ENCODE measurements around the gene SULF2.

SULF2 gene

GRCh38 chr20:47783828-47784598, 1.3 kb downstream of the SULF2 start:
- DNase-seq, result no peak

- peak in 1 of 4 experiments; percentile 43 for DNase-seq
Measured at GRCh38 chr20:47782920-47783552, 2.2 kb downstream of the SULF2 start.

GRCh38 chr20:47782076-47782475, 3.2 kb downstream of the SULF2 start:
- peak in 3 of 4 experiments; percentile 33 to 65 (median 54) for DNase-seq

GRCh38 chr20:47781632-47782031, 3.6 kb downstream of the SULF2 start:
- no peak for DNase-seq

GRCh38 chr20:47780720-47781389, 4.4 kb downstream of the SULF2 start:
- no peak for DNase-seq

- no peak for DNase-seq
Measured at GRCh38 chr20:47778398-47779354, 6.6 kb downstream of the SULF2 start.

- no peak for DNase-seq
Measured at GRCh38 chr20:47777220-47777619, 8.1 kb downstream of the SULF2 start.

GRCh38 chr20:47776639-47777038, 8.6 kb downstream of the SULF2 start:
- DNase-seq, result no peak

GRCh38 chr20:47775841-47776240, 9.4 kb downstream of the SULF2 start:
- peak; percentile 26 to 65 (median 50) for DNase-seq

- no peak for DNase-seq
Measured at GRCh38 chr20:47775039-47775438, 10.2 kb downstream of the SULF2 start.

GRCh38 chr20:47774131-47774777, 11.0 kb downstream of the SULF2 start:
- DNase-seq, result no peak

GRCh38 chr20:47773371-47773786, 11.9 kb downstream of the SULF2 start:
- DNase-seq, result peak; percentile 49 to 76 (median 64)

GRCh38 chr20:47770935-47771334, 14.3 kb downstream of the SULF2 start:
- peak; percentile 66 to 86 (median 76) for DNase-seq

- peak; percentile 95 to 98 (median 96) for DNase-seq
Measured at GRCh38 chr20:47768016-47768824, 17.1 kb downstream of the SULF2 start.

- DNase-seq, result peak; percentile 56 to 74 (median 68)
Measured at GRCh38 chr20:47765691-47766594, 19.3 kb downstream of the SULF2 start.

GRCh38 chr20:47765271-47765670, 20.0 kb downstream of the SULF2 start:
- peak; percentile 39 to 74 (median 66) for DNase-seq

GRCh38 chr20:47764154-47764733, 21.0 kb downstream of the SULF2 start:
- DNase-seq, result no peak

GRCh38 chr20:47762699-47763268, 22.5 kb downstream of the SULF2 start:
- DNase-seq, result peak in 2 of 4 experiments; percentile 32 to 47

- DNase-seq, result no peak
Measured at GRCh38 chr20:47761482-47762047, 23.7 kb downstream of the SULF2 start.

Data from suppressor macrophage (primary cell).